Keratinocyte (primary cell): ENCODE data around the gene HSD17B1. TPM values are rescaled to one million over a fixed set of nuclear protein-coding genes. Genes with fewer than 3 reads are reported as not detected.
A peak's percentile ranks its signal among the peaks of the same experiment; 100 is the strongest.

Experiments used
- DNase-seq: peaks from one replicate; pipeline ENCODE4 v3.0.0-alpha.2; 2011; ENCODE audit warnings: low read depth, missing footprints, low spot score
- FAIRE-seq: peaks from 2 replicates; lab custom pipeline; 2011; peaks lifted over from hg19 to GRCh38; lab: Jason Lieb, UNC
- H2AFZ ChIP-seq: 2 replicates; pipeline ENCODE4 v1.6.0; 2012; ENCODE audit warnings: low read length, control low read depth, inconsistent platforms; ENCODE audit not compliant: control insufficient read depth
- H3K27ac ChIP-seq: 2 replicates; pipeline ENCODE4 v1.5.1; 2011; ENCODE audit warnings: low read length; ENCODE audit not compliant: control insufficient read depth, insufficient read depth
- H3K27me3 ChIP-seq: 3 replicates; pipeline ENCODE4 v1.6.0; 2011; ENCODE audit warnings: low read length; ENCODE audit not compliant: control insufficient read depth, insufficient read depth; ENCODE audit errors: extremely low read depth
- H3K36me3 ChIP-seq, 2 experiments: 2 replicates in 1 of 2; 3 replicates in 1 of 2; pipeline ENCODE4 v1.5.1; 2011; ENCODE audit warnings: low read length in 2 of 2, mild to moderate bottlenecking in 1 of 2; ENCODE audit not compliant: control insufficient read depth in 2 of 2, insufficient read depth in 2 of 2; ENCODE audit errors: extremely low read depth in 1 of 2
- H3K4me1 ChIP-seq: 3 replicates; pipeline ENCODE4 v1.5.1; 2011; ENCODE audit warnings: low read length; ENCODE audit not compliant: control insufficient read depth, insufficient read depth; ENCODE audit errors: extremely low read depth
- H3K4me2 ChIP-seq: 3 replicates; pipeline ENCODE4 v1.6.0; 2011; ENCODE audit warnings: low read depth, low read length; ENCODE audit not compliant: control insufficient read depth, insufficient read depth; ENCODE audit errors: extremely low read depth
- H3K4me3 ChIP-seq, 3 experiments: fragments of 200-600 bp in 1 of 3; sonication (generic) in 1 of 3; 2 replicates in 2 of 3; 3 replicates in 1 of 3; pipeline ENCODE4 v1.5.1; 2011 to 2016; ENCODE audit warnings: low read length in 3 of 3, mild to moderate bottlenecking in 3 of 3, control low read depth in 2 of 3, inconsistent platforms in 1 of 3, low read depth in 1 of 3, mixed read lengths in 1 of 3, mixed run types in 1 of 3, moderate library complexity in 1 of 3; ENCODE audit not compliant: control insufficient read depth in 2 of 3, insufficient read depth in 2 of 3; ENCODE audit errors: extremely low read depth in 1 of 3
- H3K79me2 ChIP-seq: 2 replicates; pipeline ENCODE4 v1.6.0; 2012; ENCODE audit warnings: low read length; ENCODE audit not compliant: control insufficient read depth, insufficient read depth
- H3K9ac ChIP-seq: 3 replicates; pipeline ENCODE4 v1.6.0; 2011; ENCODE audit warnings: low read length; ENCODE audit not compliant: control insufficient read depth, insufficient read depth; ENCODE audit errors: extremely low read depth
- H3K9me1 ChIP-seq: 3 replicates; pipeline ENCODE4 v1.6.0; 2011; ENCODE audit warnings: low read length; ENCODE audit not compliant: control insufficient read depth, insufficient read depth; ENCODE audit errors: extremely low read depth
- H3K9me3 ChIP-seq: 2 replicates; pipeline ENCODE4 v1.5.1; 2012; ENCODE audit warnings: low read depth, low read length; ENCODE audit not compliant: control insufficient read depth
- H4K20me1 ChIP-seq: 3 replicates; pipeline ENCODE4 v1.6.0; 2011; ENCODE audit warnings: low read length; ENCODE audit not compliant: control insufficient read depth, insufficient read depth; ENCODE audit errors: extremely low read depth
- CTCF ChIP-seq, 3 experiments: IDR thresholded peaks in 1 of 3; conservative IDR thresholded peaks in 1 of 3; optimal IDR thresholded peaks in 1 of 3; 2 replicates in 2 of 3; 3 replicates in 1 of 3; pipeline versions ENCODE3 to v1.5.1; 2011; ENCODE audit warnings: low read length in 3 of 3, mild to moderate bottlenecking in 3 of 3, moderate library complexity in 2 of 3, control low read depth in 1 of 3, inconsistent platforms in 1 of 3; ENCODE audit not compliant: insufficient read depth in 2 of 3; ENCODE audit errors: extremely low read depth in 1 of 3
- EZH2 ChIP-seq: IDR thresholded peaks from one replicate; pipeline ENCODE4 v1.6.1; 2012; ENCODE audit warnings: inconsistent platforms, mild to moderate bottlenecking, low read length, moderate library complexity
- dilution Hi-C: fragments of 300-500 bp; cut with MboI; formaldehyde crosslinking; loops from one replicate; pipeline ENCODE4 v1.7.0; 2020; ENCODE audit warnings: low sequenced_read_pairs; ENCODE audit not compliant: extremely low pct_ligation_motif_present
- polyA plus RNA-seq, 5 experiments: library from polyadenylated mRNA; depleted of rRNA in 3 of 5; stranded (reverse) in 3 of 5; stranded (forward) in 1 of 5; unstranded in 1 of 5; fragments of >200 nt; gene quantifications; 1 replicate in 1 of 5; 2 replicates in 3 of 5; 3 replicates in 1 of 5; pipeline versions ENCODE4 v1.2.1 to v1.2.3, GENCODE V29; 2011 to 2012; ENCODE audit warnings: missing spikeins in 2 of 5, low read depth in 1 of 5, low replicate concordance in 1 of 5

HSD17B1 gene
- polyA plus RNA-seq, 1 donor (not counting 4 experiments of a cell fraction or from before 2014, with no cell fraction given): 5.3 TPM

- Histone ChIP-seq H3K36me3 (no peaks in the 10 kb centered on the region), H3K9me3 (no peaks in the 10 kb centered on the region), H3K27me3 (no peaks in the 10 kb centered on the region), H2AFZ (peak overlapping the region; percentile 82), H3K9me1 (no peaks in the 10 kb centered on the region), H3K4me1 (peaks cover 27% of the 10 kb centered on the region), H3K79me2 (peaks cover 5% of the 10 kb centered on the region), H3K4me3 (peak overlapping the region; percentile 57 to 91 (median 59)), H4K20me1 (no peaks in the 10 kb centered on the region), H3K9ac (peak overlapping the region; percentile 82), H3K27ac (peak overlapping the region; percentile 27), H3K4me2 (peak overlapping the region; percentile 99)
- DNase-seq: no peak
- TF ChIP-seq EZH2: no peak
- no peak for TF ChIP-seq CTCF (optimal IDR thresholded peaks at IDR 0.05 in 1 of 3, IDR thresholded peaks at IDR 0.05 in 1 of 3, conservative IDR thresholded peaks at IDR 0.05 in 1 of 3; ENCODE audit: extremely low read depth in 1 of 3, insufficient read depth in 2 of 3, low read length in 3 of 3)
- FAIRE-seq: no peak
- dilution Hi-C loops: no loop called here
Measured at GRCh38 chr17:42535155-42536047, 17.3 kb upstream of the HSD17B1 start.

- Histone ChIP-seq H2AFZ (peak within 1 kb of the TSS; percentile 82), H3K9me3 (no peaks in the 10 kb centered on the region), H3K27ac (peak within 1 kb of the TSS; percentile 27), H3K9me1 (no peaks in the 10 kb centered on the region), H3K9ac (peak within 1 kb of the TSS; percentile 82), H3K36me3 (peaks cover 0 to 2% of the 10 kb centered on the region in 2 experiments), H3K4me2 (peak within 1 kb of the TSS; percentile 99), H4K20me1 (no peaks in the 10 kb centered on the region), H3K4me1 (peaks cover 21% of the 10 kb centered on the region), H3K27me3 (no peaks in the 10 kb centered on the region), H3K79me2 (peaks cover 5% of the 10 kb centered on the region), H3K4me3 (peak within 1 kb of the TSS; percentile 59 to 91 (median 66))
- FAIRE-seq (no peak), DNase-seq (no peak)
- TF ChIP-seq CTCF (optimal IDR thresholded peaks at IDR 0.05 in 1 of 3, IDR thresholded peaks at IDR 0.05 in 1 of 3, conservative IDR thresholded peaks at IDR 0.05 in 1 of 3; ENCODE audit: extremely low read depth in 1 of 3, insufficient read depth in 2 of 3, low read length in 3 of 3): no peak
- no peak for TF ChIP-seq EZH2
- dilution Hi-C loops: no loop called here
Measured at GRCh38 chr17:42536048-42536371, 16.7 kb upstream of the HSD17B1 start, which contains the start of gene NAGLU. NAGLU (plus strand) TSS chr17:42536241; CDS start chr17:42536273, 32 bp downstream.
